Kidney (tissue), 14 donors: ENCODE measurements around the gene FHOD3. TPM values are rescaled to one million over a fixed set of nuclear protein-coding genes. Genes with fewer than 3 reads are reported as not detected.

Experiments used
- DNase-seq, 5 donors: peaks; one replicate each; pipeline ENCODE4 v3.0.0-alpha.2; 2013 to 2020
- FAIRE-seq: peaks from 2 replicates; lab custom pipeline; 2012; peaks lifted over from hg19 to GRCh38; lab: Jason Lieb, UNC
- H3K27ac ChIP-seq, 2 donors: one replicate each; pipeline ENCODE4 v1.7.0; 2013; ENCODE audit warnings: low read depth in 2 of 2, low read length in 2 of 2, inconsistent platforms in 1 of 2
- H3K27me3 ChIP-seq: one replicate; pipeline ENCODE4 v1.7.1; 2013; ENCODE audit warnings: low read length, inconsistent platforms; ENCODE audit not compliant: control insufficient read depth, insufficient read depth
- H3K36me3 ChIP-seq, 3 donors: one replicate each; pipeline versions ENCODE4 v1.7.0 to v1.7.1; 2013; ENCODE audit warnings: low read length in 3 of 3, control low read depth in 1 of 3, inconsistent platforms in 1 of 3; ENCODE audit not compliant: insufficient read depth in 3 of 3, control insufficient read depth in 2 of 3
- H3K4me1 ChIP-seq, 3 donors: one replicate each; pipeline versions ENCODE4 v1.7.0 to v1.7.1; 2013; ENCODE audit warnings: low read length in 3 of 3, inconsistent platforms in 1 of 3, low read depth in 1 of 3; ENCODE audit not compliant: control insufficient read depth in 2 of 3, insufficient read depth in 2 of 3
- H3K4me3 ChIP-seq, 3 donors: one replicate each; pipeline versions ENCODE4 v1.7.0 to v1.8.1; 2013; ENCODE audit warnings: low read length in 3 of 3, control low read depth in 1 of 3, inconsistent platforms in 1 of 3
- H3K9ac ChIP-seq, 3 donors: one replicate each; pipeline versions ENCODE4 v1.7.0 to v1.7.1; 2013; ENCODE audit warnings: low read length in 3 of 3, control low read depth in 1 of 3, inconsistent platforms in 1 of 3
- H3K9me3 ChIP-seq, 3 donors: one replicate each; pipeline versions ENCODE4 v1.7.0 to v1.7.1; 2013; ENCODE audit warnings: low read length in 3 of 3, control low read depth in 1 of 3, inconsistent platforms in 1 of 3; ENCODE audit not compliant: control insufficient read depth in 2 of 3, insufficient read depth in 1 of 3
- CTCF ChIP-seq: IDR thresholded peaks from 3 replicates; pipeline ENCODE4 v1.5.1; 2012; ENCODE audit warnings: mild to moderate bottlenecking, moderate library complexity, borderline replicate concordance; ENCODE audit not compliant: insufficient read depth; ENCODE audit errors: extremely low read depth
- intact Hi-C: fragments of 100-400 bp; cut with DNase I; formaldehyde crosslinking; loops from one replicate; pipeline ENCODE4 v1.11.1; 2022
- polyA plus RNA-seq: library from polyadenylated mRNA; stranded (reverse); fragments of 350-450 nt; fragmentation: Illumina TruSeq; extraction: RNeasy Lipid Tissue Mini Kit (QIAGEN cat#74804); gene quantifications from one replicate; pipeline ENCODE4 v1.2.3, GENCODE V29; 2014; ENCODE audit warnings: low read depth, low replicate concordance; ENCODE audit not compliant: insufficient read depth
- total RNA-seq: library from RNA; stranded (reverse); fragmentation: NEBNext Ultra II Directional; extraction: Animal tissue kit (Norgen Biotek cat#: 25700); gene quantifications from one replicate; pipeline ENCODE4 v1.2.1, GENCODE V29; 2021
- donor health status: control.
- donor health status: control.
- donor health status: control.
- donor health status: control.
- donor health status: control.
- donor health status: DM: yes; HTN: yes; CAD: no.
- donor health status: Normal renal cell carcinoma (clear cell type).

FHOD3 gene
- total and polyA plus RNA-seq, 2 donors from 2014 or later = 21.5 to 28.0 TPM

- no peaks in the 10 kb centered on the region for H3K27me3 ChIP-seq
- H3K36me3 ChIP-seq = peaks cover 0 to 4% (median under 1%) of the 10 kb centered on the region in 3 donors
- DNase-seq (no peak), FAIRE-seq (no peak)
- intact Hi-C loops = no loop called here
- H3K4me1 ChIP-seq = peaks cover 0 to 4% (median 0%) of the 10 kb centered on the region in 3 donors
- no peak overlapping the region for H3K9ac ChIP-seq
- H3K9me3 ChIP-seq = no peaks in the 10 kb centered on the region
- H3K4me3 ChIP-seq = no peak overlapping the region
- no peak for TF ChIP-seq CTCF
- H3K27ac ChIP-seq = no peak overlapping the region
Observed at GRCh38 chr18:36608107-36608506, 310.6 kb downstream of the FHOD3 start.

GRCh38 chr18:36610258-36610657 lies 312.7 kb downstream of the FHOD3 start:
- Histone ChIP-seq H3K4me3 (no peak overlapping the region), H3K9ac (no peak overlapping the region), H3K4me1 (peaks cover 0 to 4% (median 0%) of the 10 kb centered on the region in 3 donors), H3K27me3 (no peaks in the 10 kb centered on the region), H3K9me3 (no peaks in the 10 kb centered on the region), H3K36me3 (peaks cover 0 to 4% (median 0%) of the 10 kb centered on the region in 3 donors), H3K27ac (no peak overlapping the region)
- DNase-seq (no peak), FAIRE-seq (no peak)
- TF ChIP-seq CTCF = no peak
- intact Hi-C loops = no loop called here

GRCh38 chr18:36610661-36611060 lies 313.1 kb downstream of the FHOD3 start:
- TF ChIP-seq CTCF = no peak
- Histone ChIP-seq H3K9ac (no peak overlapping the region), H3K4me3 (no peak overlapping the region), H3K27ac (no peak overlapping the region), H3K9me3 (no peaks in the 10 kb centered on the region), H3K27me3 (no peaks in the 10 kb centered on the region), H3K4me1 (peaks cover 0 to 4% (median 0%) of the 10 kb centered on the region in 3 donors), H3K36me3 (peaks cover 0 to 4% (median 0%) of the 10 kb centered on the region in 3 donors)
- FAIRE-seq (no peak), DNase-seq (no peak)
- intact Hi-C loops = no loop called here

GRCh38 chr18:36613069-36613468 lies 315.6 kb downstream of the FHOD3 start:
- Histone ChIP-seq H3K36me3 (peaks cover 0 to 4% (median 0%) of the 10 kb centered on the region in 3 donors), H3K4me3 (no peak overlapping the region), H3K9me3 (no peaks in the 10 kb centered on the region), H3K4me1 (peaks cover 0 to 3% (median 0%) of the 10 kb centered on the region in 3 donors), H3K27me3 (no peaks in the 10 kb centered on the region), H3K27ac (no peak overlapping the region), H3K9ac (no peak overlapping the region)
- FAIRE-seq (no peak), DNase-seq (no peak)
- TF ChIP-seq CTCF = no peak
- intact Hi-C loops = no loop called here
